HL-60 (cell line): Measurements from ENCODE around the gene POMT1.

ENCODE experiments used
- CTCF ChIP-seq: IDR thresholded peaks from one replicate; pipeline ENCODE4 v1.5.1; 2011; ENCODE audit warnings: low read length, control low read depth, inconsistent platforms; ENCODE audit not compliant: insufficient read depth
- REST ChIP-seq: IDR thresholded peaks from 2 replicates; pipeline ENCODE4 v1.6.1; 2012; ENCODE audit warnings: low read depth; ENCODE audit not compliant: insufficient replicate concordance

GRCh38 chr9:131530546-131530919 is 27.8 kb downstream of the POMT1 start:
- TF ChIP-seq CTCF (no peak), REST (no peak)
